Measurements from ENCODE around the gene EPS15. TPM values are rescaled to one million over a fixed set of nuclear protein-coding genes. Genes with fewer than 3 reads are reported as not detected.
A peak's percentile ranks its signal among the peaks of the same experiment; 100 is the strongest.
"Not testable (repeated sequence)": the region's sequence is repeated elsewhere in the genome, so short reads cannot be mapped to it uniquely, and the experiment has no call there.

The EPS15 gene
- total RNA-seq, 1 donor from 2014 or later = 64.5 TPM

DNA sequence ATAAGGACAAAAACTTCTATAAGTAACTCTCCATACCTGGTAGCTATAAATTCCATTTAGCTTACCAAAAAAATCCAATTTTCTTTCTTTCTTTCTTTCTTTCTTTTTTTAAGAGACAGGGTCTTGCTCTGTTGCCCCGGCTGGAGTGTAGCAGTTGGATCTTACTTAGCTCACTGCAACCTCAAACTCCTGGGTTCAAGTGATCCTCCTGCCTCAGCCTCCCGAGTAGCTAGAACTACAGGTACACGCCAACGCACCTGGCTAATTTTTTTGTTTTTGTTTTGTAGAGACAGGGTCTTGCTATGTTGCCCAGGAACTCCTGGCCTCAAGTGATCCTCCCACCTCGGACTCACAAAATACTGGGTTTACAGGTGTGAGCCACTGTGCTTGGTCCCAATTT, 75.5 kb downstream of the EPS15 start:
- no peaks in the 10 kb centered on the region for H3K9me3 ChIP-seq (replicated peaks)
- peaks cover 41% of the 10 kb centered on the region for H3K36me3 ChIP-seq
- TF ChIP-seq, protein P1, sequence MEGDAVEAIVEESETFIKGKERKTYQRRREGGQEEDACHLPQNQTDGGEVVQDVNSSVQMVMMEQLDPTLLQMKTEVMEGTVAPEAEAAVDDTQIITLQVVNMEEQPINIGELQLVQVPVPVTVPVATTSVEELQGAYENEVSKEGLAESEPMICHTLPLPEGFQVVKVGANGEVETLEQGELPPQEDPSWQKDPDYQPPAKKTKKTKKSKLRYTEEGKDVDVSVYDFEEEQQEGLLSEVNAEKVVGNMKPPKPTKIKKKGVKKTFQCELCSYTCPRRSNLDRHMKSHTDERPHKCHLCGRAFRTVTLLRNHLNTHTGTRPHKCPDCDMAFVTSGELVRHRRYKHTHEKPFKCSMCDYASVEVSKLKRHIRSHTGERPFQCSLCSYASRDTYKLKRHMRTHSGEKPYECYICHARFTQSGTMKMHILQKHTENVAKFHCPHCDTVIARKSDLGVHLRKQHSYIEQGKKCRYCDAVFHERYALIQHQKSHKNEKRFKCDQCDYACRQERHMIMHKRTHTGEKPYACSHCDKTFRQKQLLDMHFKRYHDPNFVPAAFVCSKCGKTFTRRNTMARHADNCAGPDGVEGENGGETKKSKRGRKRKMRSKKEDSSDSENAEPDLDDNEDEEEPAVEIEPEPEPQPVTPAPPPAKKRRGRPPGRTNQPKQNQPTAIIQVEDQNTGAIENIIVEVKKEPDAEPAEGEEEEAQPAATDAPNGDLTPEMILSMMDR (IDR thresholded peaks at IDR 0.05; ENCODE audit: borderline replicate concordance) = no peak
- H3K4me3 ChIP-seq = no peak overlapping the region
- no peaks in the 10 kb centered on the region for H3K27me3 ChIP-seq (ENCODE audit: low read depth)
- H3K27ac ChIP-seq (replicated peaks) = no peak overlapping the region
- intact Hi-C loops (cut with micrococcal nuclease) = no loop called here
- no peak for DNase-seq
- peaks cover 58% of the 10 kb centered on the region for H3K4me1 ChIP-seq

DNA sequence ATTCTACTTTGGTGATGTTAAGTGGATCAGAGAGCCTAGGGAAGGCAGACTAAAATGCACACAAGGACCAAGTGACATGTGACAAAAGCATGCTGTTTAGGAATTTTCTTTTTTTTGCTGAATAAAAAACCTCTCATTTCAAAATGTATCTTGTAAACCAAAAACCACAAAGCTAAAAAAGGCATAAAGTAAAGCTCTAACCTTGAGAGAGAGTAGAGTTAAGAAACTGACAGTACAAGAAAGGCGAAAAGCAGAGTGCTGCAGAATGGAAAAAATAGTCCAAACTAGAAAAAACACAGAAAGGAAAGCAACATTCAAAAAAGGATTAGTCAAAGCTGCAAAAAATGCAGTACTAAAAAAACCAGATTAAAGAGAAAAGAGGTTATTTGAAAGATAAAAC, 76.5 kb downstream of the EPS15 start:
- DNase-seq = no peak
- H3K36me3 ChIP-seq = peaks cover 46% of the 10 kb centered on the region
- no peaks in the 10 kb centered on the region for H3K27me3 ChIP-seq (ENCODE audit: low read depth)
- no peaks in the 10 kb centered on the region for H3K9me3 ChIP-seq (replicated peaks)
- H3K4me3 ChIP-seq = no peak overlapping the region
- intact Hi-C loops (cut with micrococcal nuclease) = no loop called here
- peak overlapping the region; percentile 41 for H3K27ac ChIP-seq (replicated peaks)
- TF ChIP-seq, protein P1 (IDR thresholded peaks at IDR 0.05; ENCODE audit: borderline replicate concordance) = no peak
- peaks cover 57% of the 10 kb centered on the region for H3K4me1 ChIP-seq

- TF ChIP-seq, protein P1 (IDR thresholded peaks at IDR 0.05; ENCODE audit: borderline replicate concordance) = no peak
- H3K9me3 ChIP-seq (replicated peaks) = no peaks in the 10 kb centered on the region
- H3K27me3 ChIP-seq (ENCODE audit: low read depth) = no peaks in the 10 kb centered on the region
- H3K4me1 ChIP-seq = peaks cover 57% of the 10 kb centered on the region
- intact Hi-C loops (cut with micrococcal nuclease) = no loop called here
- H3K27ac ChIP-seq (replicated peaks) = peak overlapping the region; percentile 41
- DNase-seq = no peak
- H3K36me3 ChIP-seq = peaks cover 46% of the 10 kb centered on the region
- H3K4me3 ChIP-seq = no peak overlapping the region
Measured at GRCh38 chr1:51442198-51442597, 76.9 kb downstream of the EPS15 start.

DNA sequence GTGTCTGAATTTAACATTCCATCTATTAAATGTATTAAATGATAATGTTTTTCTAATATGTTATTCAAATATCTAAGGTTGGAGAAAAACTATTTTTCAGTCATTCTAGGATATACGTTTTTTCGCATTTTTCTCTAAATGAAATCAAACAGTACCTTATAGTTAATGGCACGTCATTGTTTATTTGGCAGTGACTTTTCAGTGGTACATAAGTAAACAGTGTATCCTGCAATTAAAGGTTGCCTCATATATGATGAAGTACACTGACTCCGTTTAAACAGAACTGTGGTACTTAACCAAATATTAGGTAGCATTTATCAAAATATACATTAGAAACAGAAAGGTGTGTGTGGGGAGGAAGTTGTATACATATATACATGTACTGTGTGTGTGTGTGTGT, 79.2 kb downstream of the EPS15 start:
- peaks cover 52% of the 10 kb centered on the region for H3K36me3 ChIP-seq
- H3K4me1 ChIP-seq = peaks cover 42% of the 10 kb centered on the region
- H3K4me3 ChIP-seq = no peak overlapping the region
- TF ChIP-seq, protein P1 (IDR thresholded peaks at IDR 0.05; ENCODE audit: borderline replicate concordance) = no peak
- no peaks in the 10 kb centered on the region for H3K9me3 ChIP-seq (replicated peaks)
- intact Hi-C loops (cut with micrococcal nuclease) = no loop called here
- no peak for DNase-seq
- H3K27me3 ChIP-seq (ENCODE audit: low read depth) = no peaks in the 10 kb centered on the region
- no peak overlapping the region for H3K27ac ChIP-seq (replicated peaks)

DNA sequence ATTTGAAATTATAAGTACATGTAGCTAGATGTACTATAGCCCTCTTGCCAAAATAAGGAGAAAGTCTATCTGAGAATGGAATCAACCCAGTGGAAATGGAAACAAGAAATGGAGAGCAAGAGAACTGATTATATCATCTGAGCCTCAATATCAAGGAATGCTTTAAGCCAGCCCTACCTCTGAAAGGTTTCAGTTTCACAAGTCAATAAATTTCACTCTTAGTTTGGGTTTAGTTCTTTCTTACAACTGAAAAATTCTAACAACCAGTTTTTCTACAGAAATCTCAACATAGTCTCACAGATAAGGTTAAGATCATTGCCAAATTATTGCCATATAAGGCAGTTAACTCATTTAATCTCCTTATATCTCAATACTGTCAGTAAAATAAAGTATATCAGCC, 80.0 kb downstream of the EPS15 start:
- H3K27ac ChIP-seq (replicated peaks) = no peak overlapping the region
- DNase-seq = no peak
- TF ChIP-seq, protein P1 (IDR thresholded peaks at IDR 0.05; ENCODE audit: borderline replicate concordance) = no peak
- intact Hi-C loops (cut with micrococcal nuclease) = no loop called here
- peaks cover 39% of the 10 kb centered on the region for H3K4me1 ChIP-seq
- H3K27me3 ChIP-seq (ENCODE audit: low read depth) = no peaks in the 10 kb centered on the region
- no peak overlapping the region for H3K4me3 ChIP-seq
- H3K9me3 ChIP-seq (replicated peaks) = no peaks in the 10 kb centered on the region
- H3K36me3 ChIP-seq = peaks cover 55% of the 10 kb centered on the region

GRCh38 chr1:51437391-51437790, 81.7 kb downstream of the EPS15 start:
- Histone ChIP-seq H3K36me3 (peaks cover 45% of the 10 kb centered on the region), H3K4me1 (peaks cover 36% of the 10 kb centered on the region)
- H3K27me3 ChIP-seq (ENCODE audit: low read depth); H3K9me3 ChIP-seq (replicated peaks); H3K4me3 ChIP-seq; H3K27ac ChIP-seq (replicated peaks); DNase-seq; intact Hi-C loops (cut with micrococcal nuclease): not testable (repeated sequence)
